ENCODE measurements around the gene THOC6. TPM values are rescaled to one million over a fixed set of nuclear protein-coding genes. Genes with fewer than 3 reads are reported as not detected.

The THOC6 gene
- total RNA-seq, 6 experiments from 2014 or later = 7.7 to 15.7 (median 9.7) TPM

GRCh38 chr16:3058139-3059030 lies 34.5 kb downstream of the THOC6 start:
- TF ChIP-seq POLR2A (IDR thresholded peaks at IDR 0.05) (no peak), CTCF (IDR thresholded peaks at IDR 0.05) (peak in 2 of 4 donors; percentile 2 to 6)
- H3K4me1 ChIP-seq = peaks cover 0 to 17% (median 3%) of the 10 kb centered on the region in 4 donors

GRCh38 chr16:3059041-3059722 lies 35.3 kb downstream of the THOC6 start:
- Histone ChIP-seq H3K4me1 (peaks cover 0 to 17% (median 3%) of the 10 kb centered on the region in 4 donors), H3K9me3 (no peaks in the 10 kb centered on the region), H3K27ac (peak overlapping the region; percentile 87 to 94 (median 93)), H3K36me3 (no peaks in the 10 kb centered on the region), H3K27me3 (no peaks in the 10 kb centered on the region), H3K4me3 (peak overlapping the region; percentile 93 to 96 (median 94))
- ATAC-seq = peak; percentile 87 to 98 (median 94)
- TF ChIP-seq POLR2A (IDR thresholded peaks at IDR 0.05) (peak; percentile 59), CTCF (IDR thresholded peaks at IDR 0.05) (peak; percentile 85 to 99 (median 91))
- intact Hi-C loops (cut with DNase I) = no loop called here
- WGBS (ENCODE audit: insufficient coverage, low coverage, low lambda C conversion rate, missing lambda C conversion rate) = no CpG with 5 or more reads among the region's 67 CpGs
- peak; percentile 92 to 97 (median 94) for DNase-seq

More at GRCh38 chr16:3058139-3059030, 34.5 kb downstream of the THOC6 start:
- Histone ChIP-seq H3K9me3 (no peaks in the 10 kb centered on the region), H3K27me3 (no peaks in the 10 kb centered on the region), H3K4me3 (peak overlapping the region; percentile 93 to 96 (median 94)), H3K36me3 (no peaks in the 10 kb centered on the region), H3K27ac (peak overlapping the region; percentile 87 to 94 (median 93))
- WGBS (ENCODE audit: insufficient coverage, low coverage, low lambda C conversion rate, missing lambda C conversion rate) = 5% methylated on average over 19 of the region's 77 CpGs
- ATAC-seq (peak; percentile 21 to 44 (median 29)), DNase-seq (peak; percentile 70 to 74 (median 71))
- intact Hi-C loops (cut with DNase I) = no loop called here

GRCh38 chr16:3059723-3060242 lies 35.9 kb downstream of the THOC6 start:
- H3K4me3 ChIP-seq = peak overlapping the region; percentile 93 to 96 (median 94)

More at GRCh38 chr16:3059723-3060242, 35.9 kb downstream of the THOC6 start:
- Histone ChIP-seq H3K36me3 (no peaks in the 10 kb centered on the region), H3K4me1 (peaks cover 0 to 20% (median 3%) of the 10 kb centered on the region in 4 donors), H3K27ac (peak overlapping the region; percentile 87 to 94 (median 93)), H3K9me3 (no peaks in the 10 kb centered on the region), H3K27me3 (no peaks in the 10 kb centered on the region)
- whole genome bisulfite sequencing (ENCODE audit: insufficient coverage, low coverage, low lambda C conversion rate, missing lambda C conversion rate) = 29% methylated on average over 7 of the region's 9 CpGs
- no peak for DNase-seq
- intact Hi-C loops (cut with DNase I) = no loop called here
- ATAC-seq = peak in 2 of 4 donors; percentile 1 to 11
- TF ChIP-seq CTCF (IDR thresholded peaks at IDR 0.05) = no peak
- TF ChIP-seq POLR2A (IDR thresholded peaks at IDR 0.05) = no peak
